ENCODE results near the gene NAPSA. TPM values are rescaled to one million over a fixed set of nuclear protein-coding genes. Genes with fewer than 3 reads are reported as not detected.

Gene NAPSA
- total and polyA plus RNA-seq, 9 of the 15 experiments (the other 6 are each of a cell fraction or from before 2014, with no cell fraction given): 0.25 to 1.9 (median 0.69) TPM

- Histone ChIP-seq H3K27me3 (ENCODE audit: control insufficient read depth in 2 of 2, insufficient read depth in 2 of 2, low read length in 2 of 2) (no peaks in the 10 kb centered on the region), H3K4me1 (replicated peaks in 1 of 2; ENCODE audit: control insufficient read depth in 2 of 2, insufficient read depth in 2 of 2, low read length in 2 of 2) (peaks cover 0 to 27% of the 10 kb centered on the region in 2 experiments; a peak in 4 of 5 replicates), H4K20me1 (replicated peaks; ENCODE audit: control insufficient read depth, insufficient read depth, low read length) (peaks cover 13% of the 10 kb centered on the region; the same call in 1 of the 2 replicates), H3K27ac (ENCODE audit: extremely low read depth, low read depth, low read length) (no peak overlapping the region), H3K79me2 (ENCODE audit: control insufficient read depth, insufficient read depth, low read length) (no peaks in the 10 kb centered on the region), H2AFZ (ENCODE audit: low read depth, low read length) (no peak overlapping the region), H3K9ac (ENCODE audit: insufficient read depth in 1 of 2, low read depth in 2 of 2, low read length in 2 of 2) (no peak overlapping the region), H3K4me2 (ENCODE audit: insufficient read depth, low read length) (no peak overlapping the region), H3K36me3 (ENCODE audit: control insufficient read depth, insufficient read depth, low read length) (peaks cover 24% of the 10 kb centered on the region; the same call in 1 of the 3 replicates), H3K9me3 (replicated peaks; ENCODE audit: control insufficient read depth, insufficient read depth, low read depth, low read length) (no peaks in the 10 kb centered on the region), H3K9me1 (ENCODE audit: control insufficient read depth, insufficient read depth, low read length) (no peaks in the 10 kb centered on the region), H3K4me3 (no peak overlapping the region)
- no peak for ATAC-seq
- 73% methylated on average over 8 of the region's 11 CpGs for WGBS (ENCODE audit: insufficient coverage, low coverage, missing lambda C conversion rate)
- no peak for DNase-seq (ENCODE audit: extremely low read depth in 1 of 4, low spot score in 3 of 4)
- POLR2A ChIA-PET: interaction anchor here (0.6 kb wide), 1 partner anchor 729 kb away, joined by 3 read pairs; no protein-coding TSS in a partner anchor
- FAIRE-seq: no peak
- in situ Hi-C loops (cut with MboI): no loop called here
- intact Hi-C loops (cut with micrococcal nuclease): no loop called here
- BruUV-seq (replicated peaks): no TSS peak
- CTCF ChIA-PET (ENCODE audit: low intra/inter-chr PET ratio): no interaction called here
- TF ChIP-seq ZNF212 (CRISPR knock-in tag; IDR thresholded peaks at IDR 0.05) (no peak), PPARD (CRISPR knock-in tag; IDR thresholded peaks at IDR 0.05) (no peak), MTF1 (CRISPR knock-in tag; IDR thresholded peaks at IDR 0.05; ENCODE audit: borderline replicate concordance) (no peak), ZNF583 (CRISPR knock-in tag; IDR thresholded peaks at IDR 0.05) (no peak), ZNF274 (IDR thresholded peaks at IDR 0.05; ENCODE audit: borderline replicate concordance, low read depth, low read length) (no peak), ETV1 (tag; conservative IDR thresholded peaks at IDR 0.05; ENCODE audit: low read depth) (no peak), TAF1 (IDR thresholded peaks at IDR 0.05; ENCODE audit: control insufficient read depth, extremely low read depth, insufficient read depth, low read length, severe bottlenecking) (no peak), SMARCC2 (IDR thresholded peaks at IDR 0.05; ENCODE audit: low read depth) (no peak)
- TF ChIP-seq, protein P1, sequence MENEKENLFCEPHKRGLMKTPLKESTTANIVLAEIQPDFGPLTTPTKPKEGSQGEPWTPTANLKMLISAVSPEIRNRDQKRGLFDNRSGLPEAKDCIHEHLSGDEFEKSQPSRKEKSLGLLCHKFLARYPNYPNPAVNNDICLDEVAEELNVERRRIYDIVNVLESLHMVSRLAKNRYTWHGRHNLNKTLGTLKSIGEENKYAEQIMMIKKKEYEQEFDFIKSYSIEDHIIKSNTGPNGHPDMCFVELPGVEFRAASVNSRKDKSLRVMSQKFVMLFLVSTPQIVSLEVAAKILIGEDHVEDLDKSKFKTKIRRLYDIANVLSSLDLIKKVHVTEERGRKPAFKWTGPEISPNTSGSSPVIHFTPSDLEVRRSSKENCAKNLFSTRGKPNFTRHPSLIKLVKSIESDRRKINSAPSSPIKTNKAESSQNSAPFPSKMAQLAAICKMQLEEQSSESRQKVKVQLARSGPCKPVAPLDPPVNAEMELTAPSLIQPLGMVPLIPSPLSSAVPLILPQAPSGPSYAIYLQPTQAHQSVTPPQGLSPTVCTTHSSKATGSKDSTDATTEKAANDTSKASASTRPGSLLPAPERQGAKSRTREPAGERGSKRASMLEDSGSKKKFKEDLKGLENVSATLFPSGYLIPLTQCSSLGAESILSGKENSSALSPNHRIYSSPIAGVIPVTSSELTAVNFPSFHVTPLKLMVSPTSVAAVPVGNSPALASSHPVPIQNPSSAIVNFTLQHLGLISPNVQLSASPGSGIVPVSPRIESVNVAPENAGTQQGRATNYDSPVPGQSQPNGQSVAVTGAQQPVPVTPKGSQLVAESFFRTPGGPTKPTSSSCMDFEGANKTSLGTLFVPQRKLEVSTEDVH (IDR thresholded peaks at IDR 0.05; ENCODE audit: low read depth, partially characterized antibody): no peak
- TF ChIP-seq, protein P2, sequence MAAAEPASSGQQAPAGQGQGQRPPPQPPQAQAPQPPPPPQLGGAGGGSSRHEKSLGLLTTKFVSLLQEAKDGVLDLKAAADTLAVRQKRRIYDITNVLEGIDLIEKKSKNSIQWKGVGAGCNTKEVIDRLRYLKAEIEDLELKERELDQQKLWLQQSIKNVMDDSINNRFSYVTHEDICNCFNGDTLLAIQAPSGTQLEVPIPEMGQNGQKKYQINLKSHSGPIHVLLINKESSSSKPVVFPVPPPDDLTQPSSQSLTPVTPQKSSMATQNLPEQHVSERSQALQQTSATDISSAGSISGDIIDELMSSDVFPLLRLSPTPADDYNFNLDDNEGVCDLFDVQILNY (CRISPR knock-in tag; IDR thresholded peaks at IDR 0.05): no peak
- TF ChIP-seq, protein P3, sequence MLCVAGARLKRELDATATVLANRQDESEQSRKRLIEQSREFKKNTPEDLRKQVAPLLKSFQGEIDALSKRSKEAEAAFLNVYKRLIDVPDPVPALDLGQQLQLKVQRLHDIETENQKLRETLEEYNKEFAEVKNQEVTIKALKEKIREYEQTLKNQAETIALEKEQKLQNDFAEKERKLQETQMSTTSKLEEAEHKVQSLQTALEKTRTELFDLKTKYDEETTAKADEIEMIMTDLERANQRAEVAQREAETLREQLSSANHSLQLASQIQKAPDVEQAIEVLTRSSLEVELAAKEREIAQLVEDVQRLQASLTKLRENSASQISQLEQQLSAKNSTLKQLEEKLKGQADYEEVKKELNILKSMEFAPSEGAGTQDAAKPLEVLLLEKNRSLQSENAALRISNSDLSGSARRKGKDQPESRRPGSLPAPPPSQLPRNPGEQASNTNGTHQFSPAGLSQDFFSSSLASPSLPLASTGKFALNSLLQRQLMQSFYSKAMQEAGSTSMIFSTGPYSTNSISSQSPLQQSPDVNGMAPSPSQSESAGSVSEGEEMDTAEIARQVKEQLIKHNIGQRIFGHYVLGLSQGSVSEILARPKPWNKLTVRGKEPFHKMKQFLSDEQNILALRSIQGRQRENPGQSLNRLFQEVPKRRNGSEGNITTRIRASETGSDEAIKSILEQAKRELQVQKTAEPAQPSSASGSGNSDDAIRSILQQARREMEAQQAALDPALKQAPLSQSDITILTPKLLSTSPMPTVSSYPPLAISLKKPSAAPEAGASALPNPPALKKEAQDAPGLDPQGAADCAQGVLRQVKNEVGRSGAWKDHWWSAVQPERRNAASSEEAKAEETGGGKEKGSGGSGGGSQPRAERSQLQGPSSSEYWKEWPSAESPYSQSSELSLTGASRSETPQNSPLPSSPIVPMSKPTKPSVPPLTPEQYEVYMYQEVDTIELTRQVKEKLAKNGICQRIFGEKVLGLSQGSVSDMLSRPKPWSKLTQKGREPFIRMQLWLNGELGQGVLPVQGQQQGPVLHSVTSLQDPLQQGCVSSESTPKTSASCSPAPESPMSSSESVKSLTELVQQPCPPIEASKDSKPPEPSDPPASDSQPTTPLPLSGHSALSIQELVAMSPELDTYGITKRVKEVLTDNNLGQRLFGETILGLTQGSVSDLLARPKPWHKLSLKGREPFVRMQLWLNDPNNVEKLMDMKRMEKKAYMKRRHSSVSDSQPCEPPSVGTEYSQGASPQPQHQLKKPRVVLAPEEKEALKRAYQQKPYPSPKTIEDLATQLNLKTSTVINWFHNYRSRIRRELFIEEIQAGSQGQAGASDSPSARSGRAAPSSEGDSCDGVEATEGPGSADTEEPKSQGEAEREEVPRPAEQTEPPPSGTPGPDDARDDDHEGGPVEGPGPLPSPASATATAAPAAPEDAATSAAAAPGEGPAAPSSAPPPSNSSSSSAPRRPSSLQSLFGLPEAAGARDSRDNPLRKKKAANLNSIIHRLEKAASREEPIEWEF (CRISPR knock-in tag; IDR thresholded peaks at IDR 0.05): no peak
These were observed 46.3 kb downstream of the NAPSA start for GRCh38 chr19:50319156-50319555.

Measured in K562 (cell line).